Endodermal cell (in vitro differentiated cells): ENCODE data around the gene GBA3. TPM values are rescaled to one million over a fixed set of nuclear protein-coding genes. Genes with fewer than 3 reads are reported as not detected.

Experiments
- DNase-seq: peaks from one replicate; pipeline ENCODE4 v3.0.0-alpha.2; 2017
- H3K27ac ChIP-seq: 2 replicates; pipeline ENCODE4 v1.5.1; 2013; ENCODE audit warnings: mild to moderate bottlenecking, low read depth, low read length, moderate library complexity
- H3K27me3 ChIP-seq: 2 replicates; pipeline ENCODE4 v1.6.1; 2013; ENCODE audit warnings: mild to moderate bottlenecking, low read length, moderate library complexity; ENCODE audit not compliant: insufficient read depth, control insufficient read depth, poor library complexity, severe bottlenecking
- H3K36me3 ChIP-seq: 2 replicates; pipeline ENCODE4 v1.7.0; 2013; ENCODE audit warnings: mild to moderate bottlenecking, low read length, moderate library complexity; ENCODE audit not compliant: control insufficient read depth, insufficient read depth
- H3K4me1 ChIP-seq: one replicate; pipeline ENCODE4 v1.7.0; 2013; ENCODE audit warnings: low read length; ENCODE audit not compliant: control insufficient read depth, insufficient read depth
- H3K4me3 ChIP-seq: 2 replicates; pipeline ENCODE4 v1.5.1; 2013; ENCODE audit warnings: mild to moderate bottlenecking, low read length, moderate library complexity
- H3K9ac ChIP-seq: 2 replicates; pipeline ENCODE4 v1.6.1; 2013; ENCODE audit warnings: mild to moderate bottlenecking, low read length, moderate library complexity; ENCODE audit not compliant: poor library complexity, severe bottlenecking; ENCODE audit errors: extremely low read depth
- H3K9me3 ChIP-seq: 2 replicates; pipeline ENCODE4 v1.6.1; 2013; ENCODE audit warnings: mild to moderate bottlenecking, low read length, moderate library complexity; ENCODE audit not compliant: control insufficient read depth
- H3K27ac Mint-ChIP-seq: 2 replicates; pipeline ENCODE4 v1.8.0; 2020; ENCODE audit warnings: mixed read lengths
- H3K27me3 Mint-ChIP-seq: 2 replicates; pipeline ENCODE4 v1.8.0; 2021; ENCODE audit warnings: mild to moderate bottlenecking, mixed read lengths; ENCODE audit not compliant: insufficient read depth
- H3K36me3 Mint-ChIP-seq: 2 replicates; pipeline ENCODE4 v1.8.0; 2020; ENCODE audit warnings: low read depth, mixed read lengths
- H3K4me1 Mint-ChIP-seq: 2 replicates; pipeline ENCODE4 v1.8.0; 2020; ENCODE audit warnings: mixed read lengths
- H3K4me3 Mint-ChIP-seq: 2 replicates; pipeline ENCODE4 v1.8.0; 2020; ENCODE audit warnings: mild to moderate bottlenecking, moderate library complexity, mixed read lengths
- H3K9me3 Mint-ChIP-seq: 2 replicates; pipeline ENCODE4 v1.8.0; 2020; ENCODE audit warnings: mild to moderate bottlenecking, mixed read lengths
- WGBS, 2 experiments: methylation state at CpG; one replicate each; pipeline versions ENCODE4 v1.1.5 to v1.1.7; 2013; ENCODE audit warnings: missing lambda C conversion rate in 2 of 2, mixed read lengths in 1 of 2; ENCODE audit not compliant: insufficient coverage in 1 of 2, insufficient read length in 1 of 2; 5-methylcytosine and 5-hydroxymethylcytosine counted together
- total RNA-seq, 2 donors: library from RNA; stranded (reverse); fragmentation: NEBNext Ultra II Directional in 1 of 2; extraction: Animal tissue kit (Norgen Biotek cat#: 25700) in 1 of 2; gene quantifications; 2 replicates in 1 of 2; 3 replicates in 1 of 2; pipeline ENCODE4 v1.2.1, GENCODE V29; 2021
- TF ChIP-seq, protein P1 (sequence below): fragments of 200-600 bp; sonication (generic); conservative IDR thresholded peaks from 2 replicates; pipeline ENCODE4 v1.5.0; 2021; ENCODE audit warnings: antibody characterized with exemption, mild to moderate bottlenecking

Gene GBA3
- total RNA-seq, 2 donors from 2014 or later = not detected

DNA sequence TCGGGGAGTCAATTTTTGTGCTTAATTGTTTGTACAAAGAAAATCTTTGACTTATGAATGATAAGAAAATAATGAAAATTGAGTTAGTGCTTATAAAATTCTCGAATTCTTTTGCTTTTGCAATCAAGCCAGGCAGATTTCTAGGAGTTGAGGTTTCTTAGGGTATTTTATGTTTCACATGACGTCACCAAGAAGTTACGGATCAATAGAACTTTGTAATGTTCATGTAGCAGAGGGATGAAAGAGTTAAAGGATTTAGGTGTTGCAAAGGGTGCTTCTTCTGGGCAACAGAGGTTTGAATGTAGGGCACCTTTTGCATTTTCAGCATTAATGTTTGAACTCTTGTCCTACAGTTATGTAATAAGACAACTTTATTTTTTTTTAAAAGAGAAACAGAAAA is 19.4 kb downstream of the GBA3 start:
- 85 to 93% methylated on average over 4 of the region's 4 CpGs for WGBS, 2 experiments
- Mint-ChIP-seq H3K9me3 (no peaks in the 10 kb centered on the region), H3K36me3 (no peaks in the 10 kb centered on the region), H3K4me1 (no peaks in the 10 kb centered on the region), H3K27ac (no peak overlapping the region), H3K27me3 (no peaks in the 10 kb centered on the region), H3K4me3 (no peak overlapping the region)
- Histone ChIP-seq H3K9ac (no peak overlapping the region), H3K36me3 (no peaks in the 10 kb centered on the region), H3K4me1 (no peaks in the 10 kb centered on the region), H3K27me3 (no peaks in the 10 kb centered on the region), H3K27ac (no peak overlapping the region), H3K4me3 (no peak overlapping the region), H3K9me3 (no peaks in the 10 kb centered on the region)
- no peak for DNase-seq
- TF ChIP-seq, protein P1, sequence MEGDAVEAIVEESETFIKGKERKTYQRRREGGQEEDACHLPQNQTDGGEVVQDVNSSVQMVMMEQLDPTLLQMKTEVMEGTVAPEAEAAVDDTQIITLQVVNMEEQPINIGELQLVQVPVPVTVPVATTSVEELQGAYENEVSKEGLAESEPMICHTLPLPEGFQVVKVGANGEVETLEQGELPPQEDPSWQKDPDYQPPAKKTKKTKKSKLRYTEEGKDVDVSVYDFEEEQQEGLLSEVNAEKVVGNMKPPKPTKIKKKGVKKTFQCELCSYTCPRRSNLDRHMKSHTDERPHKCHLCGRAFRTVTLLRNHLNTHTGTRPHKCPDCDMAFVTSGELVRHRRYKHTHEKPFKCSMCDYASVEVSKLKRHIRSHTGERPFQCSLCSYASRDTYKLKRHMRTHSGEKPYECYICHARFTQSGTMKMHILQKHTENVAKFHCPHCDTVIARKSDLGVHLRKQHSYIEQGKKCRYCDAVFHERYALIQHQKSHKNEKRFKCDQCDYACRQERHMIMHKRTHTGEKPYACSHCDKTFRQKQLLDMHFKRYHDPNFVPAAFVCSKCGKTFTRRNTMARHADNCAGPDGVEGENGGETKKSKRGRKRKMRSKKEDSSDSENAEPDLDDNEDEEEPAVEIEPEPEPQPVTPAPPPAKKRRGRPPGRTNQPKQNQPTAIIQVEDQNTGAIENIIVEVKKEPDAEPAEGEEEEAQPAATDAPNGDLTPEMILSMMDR = no peak

DNA sequence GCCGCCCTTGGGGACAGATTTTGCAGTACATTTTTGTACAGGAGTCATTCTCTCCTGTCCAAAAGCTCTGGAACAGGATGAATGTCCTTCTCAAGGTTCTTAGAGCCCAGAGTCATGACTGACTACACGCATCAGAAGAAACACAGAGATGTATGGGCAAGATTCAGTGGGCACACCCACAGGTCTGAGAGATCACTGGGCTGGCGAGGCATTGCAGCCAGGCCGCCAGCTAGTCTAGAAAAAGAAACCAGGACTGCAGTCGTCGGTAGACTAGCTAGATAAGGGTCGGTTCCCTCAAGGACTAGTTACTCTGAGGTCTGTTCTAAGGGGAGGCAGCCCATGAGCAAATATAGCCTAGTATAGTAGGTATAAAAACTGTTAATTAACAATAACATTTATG is 19.8 kb downstream of the GBA3 start:
- H3K36me3 Mint-ChIP-seq = no peaks in the 10 kb centered on the region
- H3K9me3 ChIP-seq = no peaks in the 10 kb centered on the region
- no peak overlapping the region for H3K27ac ChIP-seq
- H3K4me1 ChIP-seq = no peaks in the 10 kb centered on the region
- H3K9me3 Mint-ChIP-seq = no peaks in the 10 kb centered on the region
- 86 to 94% methylated on average over 4 to 7 of the region's 7 CpGs for WGBS, 2 experiments
- H3K9ac ChIP-seq = no peak overlapping the region
- H3K36me3 ChIP-seq = no peaks in the 10 kb centered on the region
- H3K4me3 ChIP-seq = no peak overlapping the region
- H3K4me3 Mint-ChIP-seq = no peak overlapping the region
- no peaks in the 10 kb centered on the region for H3K27me3 Mint-ChIP-seq
- no peak overlapping the region for H3K27ac Mint-ChIP-seq
- TF ChIP-seq, protein P1 = no peak
- H3K4me1 Mint-ChIP-seq = no peaks in the 10 kb centered on the region
- H3K27me3 ChIP-seq = no peaks in the 10 kb centered on the region
- DNase-seq = no peak

DNA sequence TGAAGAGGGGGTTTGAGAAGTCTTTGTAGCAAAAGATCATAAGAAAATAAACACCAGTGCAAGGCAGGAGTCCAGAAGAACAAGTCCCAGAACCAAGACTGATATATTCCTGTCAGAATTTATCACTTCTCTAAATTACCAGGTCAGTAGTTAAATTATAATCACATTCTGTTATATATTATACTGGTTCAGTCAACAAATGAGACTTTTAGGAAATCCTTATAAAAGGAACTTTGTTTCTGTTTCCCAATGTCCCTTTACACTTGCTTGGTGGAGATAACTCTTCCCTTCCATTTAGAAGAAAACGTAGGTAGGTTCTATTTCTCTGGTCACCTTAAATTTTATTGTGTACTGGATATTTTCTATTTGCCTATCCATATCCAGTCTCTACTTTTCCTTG is 21.1 kb downstream of the GBA3 start:
- H3K4me1 ChIP-seq = no peaks in the 10 kb centered on the region
- no peaks in the 10 kb centered on the region for H3K36me3 ChIP-seq
- no peak overlapping the region for H3K4me3 ChIP-seq
- Mint-ChIP-seq H3K9me3 (peaks cover 1% of the 10 kb centered on the region), H3K4me1 (no peaks in the 10 kb centered on the region), H3K27ac (no peak overlapping the region), H3K4me3 (no peak overlapping the region), H3K27me3 (no peaks in the 10 kb centered on the region), H3K36me3 (no peaks in the 10 kb centered on the region)
- H3K27ac ChIP-seq = no peak overlapping the region
- H3K27me3 ChIP-seq = no peaks in the 10 kb centered on the region
- TF ChIP-seq, protein P1 = no peak
- H3K9me3 ChIP-seq = no peaks in the 10 kb centered on the region
- no peak overlapping the region for H3K9ac ChIP-seq
- DNase-seq = no peak
- 77% methylated on average over 1 of the region's 1 CpG; no CpG with 5 or more reads in 1 of the 2 experiments for WGBS, 2 experiments
